Activated B cell treated with CpG ODN at 0.5 μM for 24 hours (primary cell): ENCODE data around the gene ARID3C. TPM values are rescaled to one million over a fixed set of nuclear protein-coding genes. Genes with fewer than 3 reads are reported as not detected.
A peak's percentile ranks its signal among the peaks of the same experiment; 100 is the strongest.
"Not testable (repeated sequence)": the region's sequence is repeated elsewhere in the genome, so short reads cannot be mapped to it uniquely, and the experiment has no call there.

ENCODE experiments used
- ATAC-seq: fragments of 200-7000 bp; cut with Tn5 transposase; one replicate; pipeline ENCODE4 v1.10.0; 2021; ENCODE audit warnings: low read depth, mild to moderate bottlenecking, moderate library complexity
- CTCF ChIA-PET: fragments of 350-600 bp; sonication (Branson Sonifier 250); formaldehyde crosslinking; loops from one replicate; lab custom pipeline; 2021; ENCODE audit warnings: antibody characterized with exemption; lab: Charles Lee
- POLR2A ChIA-PET: fragments of 350-600 bp; sonication (Branson Sonifier 250); formaldehyde crosslinking; loops from one replicate; lab custom pipeline; 2021; ENCODE audit warnings: antibody characterized with exemption; lab: Charles Lee
- DNase-seq: peaks from one replicate; pipeline ENCODE4 v3.0.0; 2022
- H3K27ac Mint-ChIP-seq: one replicate; pipeline ENCODE4 v1.8.0; 2020; ENCODE audit warnings: mixed read lengths
- H3K27me3 Mint-ChIP-seq: one replicate; pipeline ENCODE4 v1.8.0; 2021; ENCODE audit warnings: mixed read lengths
- H3K36me3 Mint-ChIP-seq: one replicate; pipeline ENCODE4 v1.8.0; 2021; ENCODE audit warnings: low read depth, mixed read lengths
- H3K4me1 Mint-ChIP-seq: one replicate; pipeline ENCODE4 v1.8.0; 2021; ENCODE audit warnings: mixed read lengths
- H3K4me3 Mint-ChIP-seq: one replicate; pipeline ENCODE4 v1.8.0; 2020; ENCODE audit warnings: mild to moderate bottlenecking, mixed read lengths
- H3K9me3 Mint-ChIP-seq: one replicate; pipeline ENCODE4 v1.8.0; 2020; ENCODE audit warnings: mixed read lengths
- CTCF ChIP-seq: fragments of 200-600 bp; IDR thresholded peaks from one replicate; pipeline ENCODE4 v1.8.0; 2022; ENCODE audit warnings: antibody characterized with exemption, mild to moderate bottlenecking
- intact Hi-C: fragments of 100-400 bp; cut with micrococcal nuclease; formaldehyde crosslinking; loops from one replicate; pipeline ENCODE4 v1.15.1; 2024
- total RNA-seq: library from RNA; stranded (reverse); gene quantifications from 2 replicates; pipeline ENCODE4 v1.2.3, GENCODE V29; 2022

The ARID3C gene
- total RNA-seq, 1 donor from 2014 or later: not detected

DNA sequence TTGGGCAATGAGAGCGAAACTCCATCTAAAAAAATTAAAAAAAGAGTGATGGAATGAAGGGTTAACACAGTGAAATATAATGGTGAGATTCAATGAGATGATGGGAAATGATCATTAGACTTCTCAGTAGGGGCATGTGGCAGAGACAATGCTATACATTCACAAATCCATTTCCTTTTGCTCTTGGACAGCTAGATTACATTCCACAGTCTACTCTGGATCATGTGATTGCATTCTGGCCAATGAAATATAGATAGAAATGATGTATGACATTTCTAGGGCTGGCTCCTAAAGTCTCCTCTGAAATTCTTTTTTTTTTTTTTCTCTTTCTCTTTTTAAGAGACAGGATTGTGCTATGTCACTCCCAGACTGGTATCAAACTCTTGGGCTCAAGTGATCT, 13.8 kb upstream of the ARID3C start:
- DNase-seq: no peak
- intact Hi-C loops: no loop called here
- H3K9me3 Mint-ChIP-seq: no peaks in the 10 kb centered on the region
- ChIA-PET POLR2A (interaction anchor here (0.7 to 1.0 kb wide), 2 partner anchors 8 to 22 kb away, joined by 3 read pairs; no protein-coding TSS in a partner anchor), CTCF (interaction anchor here (1.9 kb wide), 1 partner anchor 8 kb away, joined by 10 read pairs; no protein-coding TSS in a partner anchor)
- no peaks in the 10 kb centered on the region for H3K27me3 Mint-ChIP-seq
- no peak overlapping the region for H3K27ac Mint-ChIP-seq
- peaks cover 25% of the 10 kb centered on the region for H3K4me1 Mint-ChIP-seq
- peaks cover 5% of the 10 kb centered on the region for H3K36me3 Mint-ChIP-seq
- no peak overlapping the region for H3K4me3 Mint-ChIP-seq
- TF ChIP-seq CTCF: no peak
- no peak for ATAC-seq

DNA sequence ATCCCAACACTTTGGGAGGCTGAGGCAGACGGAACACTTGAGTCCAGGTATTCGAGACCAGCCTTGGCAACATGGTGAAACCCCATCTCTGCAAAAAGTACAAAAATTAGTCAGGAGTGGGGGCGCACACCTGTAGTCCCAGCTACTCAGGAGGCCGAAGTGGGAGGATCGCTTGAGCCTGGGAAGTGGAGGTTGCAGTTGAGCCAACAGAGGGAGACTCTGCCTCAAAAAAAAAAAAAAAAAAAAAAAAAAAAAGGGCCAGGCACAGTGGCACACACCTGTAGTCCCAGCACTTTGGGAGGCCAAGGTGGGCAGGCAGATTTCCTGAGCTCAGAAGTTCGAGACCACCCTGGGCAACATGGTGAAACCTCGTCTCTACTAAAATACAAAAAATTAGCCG, 10.5 kb upstream of the ARID3C start:
- not testable (repeated sequence) for H3K9me3 Mint-ChIP-seq, H3K27me3 Mint-ChIP-seq, H3K36me3 Mint-ChIP-seq, H3K27ac Mint-ChIP-seq, ATAC-seq, H3K4me3 Mint-ChIP-seq, DNase-seq
- peaks cover 25% of the 10 kb centered on the region for H3K4me1 Mint-ChIP-seq
- ChIA-PET POLR2A (interaction anchor here (2.9 to 3.2 kb wide), 2 partner anchors 8 to 25 kb away, joined by 19 to 44 read pairs; partner anchors contain the start of gene GALT), CTCF (interaction anchor here (1.4 to 1.8 kb wide), 2 partner anchors 9 to 26 kb away, joined by 3 to 6 read pairs; no protein-coding TSS in a partner anchor)
- intact Hi-C loops: loop anchor here (5.0 to 10.0 kb wide), 2 partner anchors 312 to 345 kb away; partner anchors contain the start of genes DNAJB5, KIF24 and NUDT2

DNA sequence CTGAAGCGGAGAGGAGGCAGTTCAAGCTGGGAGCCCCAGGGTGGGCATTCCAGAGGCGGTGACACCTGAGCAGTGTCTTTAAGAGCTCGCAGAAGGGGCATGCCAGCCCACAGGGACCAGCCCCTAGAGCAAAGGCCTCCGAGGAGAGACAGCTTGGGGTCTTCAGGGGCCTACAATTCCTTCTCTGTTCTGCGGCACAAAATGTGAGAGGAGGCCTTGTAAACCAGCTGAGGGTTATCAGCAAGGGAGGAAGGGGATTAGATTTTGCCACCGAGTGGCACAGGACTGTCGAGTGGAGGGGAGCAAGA, 9.2 kb upstream of the ARID3C start:
- H3K4me3 Mint-ChIP-seq: peak overlapping the region; percentile 87
- ATAC-seq: no peak
- H3K9me3 Mint-ChIP-seq: no peaks in the 10 kb centered on the region
- ChIA-PET CTCF (interaction anchor here (1.4 to 5.2 kb wide), 4 partner anchors 9 to 27 kb away, joined by 3 to 62 read pairs (median 15); partner anchors contain the start of genes GALT and RPP25L), POLR2A (interaction anchor here (0.6 to 5.5 kb wide), 12 partner anchors 9 to 1046 kb away, joined by 3 to 44 read pairs (median 6); partner anchors contain the start of genes ARID3C, DCTN3, FAM219A and GALT)
- peaks cover 2% of the 10 kb centered on the region for H3K36me3 Mint-ChIP-seq
- DNase-seq: no peak
- TF ChIP-seq CTCF: no peak
- H3K27ac Mint-ChIP-seq: peak overlapping the region; percentile 78
- H3K27me3 Mint-ChIP-seq: no peaks in the 10 kb centered on the region
- intact Hi-C loops: loop anchor here (1.0 to 10.0 kb wide), 3 partner anchors 180 to 347 kb away; partner anchors contain the start of genes DNAI1, DNAJB5, FAM219A and KIF24
- peaks cover 29% of the 10 kb centered on the region for H3K4me1 Mint-ChIP-seq

- H3K4me1 Mint-ChIP-seq: peaks cover 29% of the 10 kb centered on the region
- no peak for TF ChIP-seq CTCF
- DNase-seq (peak; percentile 93), ATAC-seq (peak; percentile 95)
- ChIA-PET POLR2A (interaction anchor here (0.6 to 5.5 kb wide), 14 partner anchors 8 to 1047 kb away, joined by 3 to 44 read pairs (median 5); partner anchors contain the start of genes ARID3C, DCTN3, FAM219A and GALT), CTCF (interaction anchor here (1.0 to 5.2 kb wide), 4 partner anchors 9 to 34 kb away, joined by 4 to 62 read pairs (median 15); partner anchors contain the start of genes GALT and RPP25L)
- intact Hi-C loops: loop anchor here (1.0 to 10.0 kb wide), 6 partner anchors 9 to 347 kb away; partner anchors contain the start of genes DNAI1, DNAJB5, FAM219A and GALT
- H3K4me3 Mint-ChIP-seq: peak within 1 kb of the TSS; percentile 87
- peaks cover 2% of the 10 kb centered on the region for H3K36me3 Mint-ChIP-seq
- no peaks in the 10 kb centered on the region for H3K27me3 Mint-ChIP-seq
- no peaks in the 10 kb centered on the region for H3K9me3 Mint-ChIP-seq
- H3K27ac Mint-ChIP-seq: peak within 1 kb of the TSS; percentile 78
Observed at GRCh38 chr9:34637356-34638137, 8.7 kb upstream of the ARID3C start, which contains the start of gene SIGMAR1. TSS of gene SIGMAR1 (minus strand) at chr9:34637787. CDS start at chr9:34637697, 90 bp downstream.

DNA sequence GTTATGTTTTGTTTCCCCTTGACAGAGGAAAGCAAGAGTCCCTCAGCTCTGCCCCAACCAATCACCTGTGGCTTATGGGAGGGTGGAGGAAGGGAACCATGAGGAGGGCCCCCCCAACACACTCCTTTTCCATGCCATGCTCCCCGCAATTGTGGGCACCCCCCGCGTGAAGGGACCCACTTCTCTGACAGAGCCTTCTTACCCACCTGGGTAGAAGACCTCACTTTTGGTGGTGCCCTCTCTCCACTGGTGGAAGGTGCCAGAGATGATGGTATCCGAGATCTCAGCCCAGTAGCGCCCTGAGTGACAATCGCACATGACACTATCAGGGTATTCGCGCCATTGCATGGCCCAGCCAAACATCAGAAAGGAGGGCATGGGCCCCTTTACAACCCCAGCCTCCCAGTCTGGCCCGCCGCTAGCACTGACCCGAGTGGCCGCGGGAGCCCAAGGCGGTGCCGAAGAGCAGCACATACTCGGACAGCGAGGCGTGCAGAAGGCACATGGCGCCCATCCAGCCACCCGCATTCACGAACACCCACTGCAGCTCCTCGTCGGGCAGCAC, 8.0 kb upstream of the ARID3C start:
- peak; percentile 3 for ATAC-seq
- DNase-seq: no peak
- Mint-ChIP-seq H3K4me3 (peak overlapping the region; percentile 87), H3K27me3 (no peaks in the 10 kb centered on the region), H3K9me3 (no peaks in the 10 kb centered on the region), H3K27ac (peak overlapping the region; percentile 47), H3K4me1 (peaks cover 29% of the 10 kb centered on the region), H3K36me3 (peaks cover 2% of the 10 kb centered on the region)
- POLR2A ChIA-PET: interaction anchor here (0.7 to 5.5 kb wide), 10 partner anchors 8 to 260 kb away, joined by 3 to 44 read pairs (median 6); partner anchors contain the start of genes DCTN3, FAM219A, GALT and MYORG
- CTCF ChIA-PET: interaction anchor here (1.0 to 5.2 kb wide), 4 partner anchors 10 to 233 kb away, joined by 3 to 62 read pairs (median 14); partner anchors contain the start of genes GALT and RPP25L
- intact Hi-C loops: loop anchor here (1.0 to 10.0 kb wide), 5 partner anchors 9 to 348 kb away; partner anchors contain the start of genes DNAJB5, GALT, KIF24 and NUDT2
- no peak for TF ChIP-seq CTCF
